CD4-positive, alpha-beta T cell treated with Interferon gamma for 1 hour (primary cell): ENCODE data around the gene TTF2.

Source experiments
- DNase-seq: peaks from one replicate; pipeline ENCODE4 v3.0.0-alpha.2; 2020

Gene TTF2

DNA sequence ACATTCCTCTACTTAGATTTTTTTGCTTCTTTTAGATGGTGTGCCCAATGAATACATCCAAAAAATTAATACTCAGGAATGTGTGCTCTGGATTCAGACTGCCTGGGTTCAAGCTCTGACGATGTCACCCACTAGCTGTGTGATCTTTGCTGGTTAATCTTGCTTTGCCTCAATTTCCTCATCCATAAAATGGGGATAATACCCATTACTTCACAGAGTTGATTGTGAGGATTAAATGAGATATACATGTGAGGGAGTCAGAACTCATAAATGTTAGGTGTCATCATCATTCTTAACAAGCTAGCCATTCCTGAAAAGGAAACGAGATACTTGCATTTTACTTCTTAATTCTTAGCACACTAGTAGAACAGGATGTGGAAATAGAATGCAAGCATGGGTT, 12.9 kb upstream of the TTF2 start:
- DNase-seq, result no peak

DNA sequence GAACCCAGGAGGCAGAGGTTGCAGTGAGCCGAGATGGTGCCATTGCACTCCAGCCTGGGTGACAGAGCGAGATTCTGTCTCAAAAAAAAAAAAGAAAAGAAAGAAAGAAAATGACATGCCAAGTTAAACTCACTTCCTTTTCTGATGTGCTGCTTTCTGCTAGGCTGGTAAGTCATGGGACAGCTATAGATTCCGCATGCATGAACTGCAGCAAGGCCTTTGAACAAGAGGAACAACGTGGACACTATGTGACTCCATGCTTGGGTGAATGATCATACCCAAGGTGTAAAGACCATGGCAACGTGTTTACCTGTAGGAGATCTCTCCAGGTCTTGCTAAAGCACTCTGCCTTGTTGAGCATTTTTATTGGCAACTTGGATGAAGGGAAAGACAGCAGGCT, 10.3 kb upstream of the TTF2 start:
- no peak for DNase-seq

DNA sequence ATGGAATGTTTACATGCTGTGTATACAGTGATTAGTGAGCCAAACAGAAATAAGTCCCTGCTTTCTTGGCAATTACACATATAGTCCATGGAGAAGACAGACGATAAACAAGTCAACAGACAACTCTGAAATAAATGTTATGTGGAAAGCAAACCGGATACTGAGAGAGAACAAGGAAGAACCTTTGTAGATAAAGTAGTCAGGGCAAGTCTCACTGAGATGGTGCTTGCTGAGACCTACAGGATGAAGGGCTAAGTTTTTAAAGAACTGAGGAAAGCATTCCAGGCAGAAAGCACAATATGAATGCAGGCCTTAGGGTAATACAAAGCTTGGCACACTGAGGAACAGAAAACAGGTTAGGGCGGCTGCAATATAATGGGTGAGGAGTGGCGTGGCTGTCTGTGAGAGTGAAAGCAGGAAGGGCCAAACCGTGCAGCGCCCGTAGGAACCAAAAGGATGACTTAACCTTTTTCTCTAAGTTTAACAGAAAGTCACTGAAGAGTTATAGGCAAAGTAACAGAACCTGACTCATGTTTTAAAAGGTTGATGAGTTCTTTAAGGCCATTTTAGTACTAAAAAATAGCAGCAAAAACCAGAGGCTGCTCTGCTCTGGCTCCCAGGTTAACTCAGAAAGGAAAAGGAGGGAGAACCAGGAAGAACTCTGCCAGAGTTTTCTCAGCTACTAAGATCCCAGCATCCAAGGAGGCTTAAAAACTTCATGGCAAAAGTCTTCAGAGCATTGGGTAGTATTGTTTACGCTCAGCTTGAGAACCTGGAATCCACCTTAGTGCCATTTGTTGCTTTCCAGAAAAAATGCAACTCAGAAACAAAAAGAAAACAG, 8.7 kb upstream of the TTF2 start:
- no peak for DNase-seq

DNA sequence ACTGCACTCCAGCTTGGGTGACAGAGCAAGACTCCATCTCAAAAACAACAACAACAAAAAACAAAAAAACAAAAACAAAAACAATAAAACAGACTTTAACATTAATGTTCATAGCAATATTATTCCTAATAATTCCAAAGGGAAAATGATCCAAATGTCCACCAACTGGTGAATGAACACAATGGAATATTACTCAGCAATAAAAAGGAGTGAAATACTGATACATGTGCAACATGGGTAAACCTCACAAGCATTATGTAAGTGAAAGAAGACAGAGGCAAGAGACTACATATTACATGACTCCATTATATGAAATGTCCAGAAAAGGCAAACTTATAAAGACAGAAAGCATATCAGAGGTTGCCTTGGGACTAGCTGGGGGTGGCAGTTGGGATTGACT, 6.1 kb upstream of the TTF2 start:
- no peak for DNase-seq

DNA sequence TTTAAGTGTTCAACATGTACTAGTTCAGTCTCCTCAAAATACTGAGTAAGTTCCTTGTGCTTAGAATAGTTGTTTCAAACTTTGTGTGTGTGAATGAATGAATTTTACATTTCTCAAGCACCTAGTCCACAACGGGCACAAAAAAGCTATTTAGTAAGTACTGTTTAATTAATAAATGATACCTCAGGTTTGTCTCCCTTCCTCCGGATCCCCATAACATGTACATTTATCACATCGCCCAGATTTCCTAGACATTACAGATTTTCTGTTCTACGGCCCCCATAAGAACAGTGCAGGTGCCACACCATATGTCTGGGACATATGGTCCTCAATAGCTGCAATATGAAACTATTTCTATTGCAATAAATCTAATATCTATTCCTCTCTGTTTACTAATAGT, 1.3 kb upstream of the TTF2 start:
- DNase-seq, result no peak

DNA sequence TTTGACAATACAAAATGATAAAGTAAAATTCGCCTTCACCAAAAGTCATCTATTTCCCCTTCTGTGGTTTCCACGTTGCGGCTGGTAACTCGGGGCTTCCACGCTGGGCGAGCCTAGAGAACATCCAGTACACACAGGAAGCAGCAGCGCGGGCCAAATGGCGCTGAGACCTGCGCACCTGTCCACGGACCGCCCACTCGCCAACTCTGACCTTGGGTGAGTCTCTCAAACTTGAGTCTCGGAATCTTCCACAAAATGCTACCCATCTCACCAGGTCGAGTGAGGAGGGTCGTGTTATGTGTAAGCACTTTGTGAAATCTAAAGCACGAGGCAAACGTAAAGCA, 820 bp upstream of the TTF2 start:
- DNase-seq, result peak; percentile 60

DNA sequence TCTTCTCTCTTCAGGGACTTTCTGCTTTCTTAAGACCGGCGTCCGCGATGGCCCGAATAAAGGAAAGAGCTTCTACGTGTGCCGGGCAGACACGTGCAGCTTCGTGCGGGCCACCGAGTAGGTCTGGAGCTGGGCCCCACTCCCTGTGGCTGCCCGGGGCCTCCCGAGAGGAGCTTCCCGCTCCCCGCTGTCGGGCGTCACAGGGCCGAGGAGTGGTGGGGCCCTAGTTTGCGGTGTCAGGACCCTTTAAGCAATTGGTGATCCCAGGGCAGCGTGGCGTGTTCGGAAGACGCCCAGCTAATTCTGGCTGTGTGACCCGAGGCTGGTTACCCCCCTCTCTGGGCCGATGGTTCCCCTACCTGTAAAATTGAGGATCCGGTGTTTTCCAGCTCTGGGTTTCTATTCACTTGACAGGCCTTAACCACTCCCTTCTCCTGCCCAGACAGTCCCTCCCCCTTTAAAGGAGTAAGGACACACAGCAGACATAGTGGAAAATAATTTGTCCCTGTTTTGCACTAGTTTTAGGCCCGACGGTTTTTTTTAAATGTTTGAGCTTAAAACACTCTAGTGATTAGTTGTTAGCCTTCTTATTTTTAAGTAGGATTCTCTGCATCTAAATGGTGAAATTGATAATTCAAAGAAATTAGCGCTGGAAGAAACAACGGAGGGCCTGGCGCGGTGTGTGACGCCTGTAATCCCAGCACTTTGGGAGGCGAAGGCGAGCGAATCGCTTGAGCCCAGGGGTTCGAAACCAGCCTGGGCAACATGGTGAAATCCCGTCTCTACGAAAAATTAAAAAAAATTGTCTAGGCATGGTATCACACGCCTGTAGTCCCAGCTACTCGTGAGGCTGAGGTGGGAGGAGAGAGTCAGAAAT, 553 bp downstream of the TTF2 start:
- peak; percentile 13 for DNase-seq

DNA sequence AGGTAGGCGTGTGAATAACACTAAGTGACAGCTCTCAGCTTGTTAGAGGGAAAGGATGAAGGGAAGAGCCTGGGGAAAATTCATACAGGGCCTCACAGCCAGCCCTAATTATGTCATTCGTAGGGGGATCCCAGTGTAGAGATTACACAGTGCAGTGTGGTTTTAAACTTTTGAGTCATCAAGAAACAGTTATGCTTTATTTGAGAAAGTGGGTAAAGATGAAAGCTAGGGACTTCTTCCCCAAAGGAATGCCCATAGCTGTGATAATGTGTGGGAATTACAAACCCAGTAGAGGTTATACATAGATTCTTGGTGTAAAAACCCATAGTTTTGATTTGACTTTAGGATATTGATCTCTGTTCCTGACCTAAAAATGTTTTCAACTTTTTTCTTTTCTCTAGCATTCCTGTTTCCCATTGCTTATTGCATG, 1.9 kb downstream of the TTF2 start:
- no peak for DNase-seq

DNA sequence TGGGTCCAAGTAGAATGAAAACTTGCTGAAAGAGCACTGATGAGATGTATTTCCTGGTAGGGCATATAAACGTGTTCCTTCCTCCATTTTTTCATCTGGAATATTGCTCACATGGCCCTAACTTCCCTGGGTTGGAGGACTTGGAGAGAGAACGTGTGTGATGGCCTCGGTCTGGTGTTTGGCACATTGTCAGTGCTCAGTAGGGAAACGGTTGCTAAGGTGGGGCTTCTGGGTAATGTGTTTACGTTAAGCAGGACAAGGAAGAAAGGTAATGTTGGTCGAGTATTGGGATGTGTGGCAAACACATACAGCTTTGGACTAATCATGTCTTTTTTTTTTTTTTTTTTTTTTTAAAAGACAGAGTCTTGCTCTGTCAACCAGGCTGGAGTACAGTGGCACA, 6.2 kb downstream of the TTF2 start:
- no peak for DNase-seq

DNA sequence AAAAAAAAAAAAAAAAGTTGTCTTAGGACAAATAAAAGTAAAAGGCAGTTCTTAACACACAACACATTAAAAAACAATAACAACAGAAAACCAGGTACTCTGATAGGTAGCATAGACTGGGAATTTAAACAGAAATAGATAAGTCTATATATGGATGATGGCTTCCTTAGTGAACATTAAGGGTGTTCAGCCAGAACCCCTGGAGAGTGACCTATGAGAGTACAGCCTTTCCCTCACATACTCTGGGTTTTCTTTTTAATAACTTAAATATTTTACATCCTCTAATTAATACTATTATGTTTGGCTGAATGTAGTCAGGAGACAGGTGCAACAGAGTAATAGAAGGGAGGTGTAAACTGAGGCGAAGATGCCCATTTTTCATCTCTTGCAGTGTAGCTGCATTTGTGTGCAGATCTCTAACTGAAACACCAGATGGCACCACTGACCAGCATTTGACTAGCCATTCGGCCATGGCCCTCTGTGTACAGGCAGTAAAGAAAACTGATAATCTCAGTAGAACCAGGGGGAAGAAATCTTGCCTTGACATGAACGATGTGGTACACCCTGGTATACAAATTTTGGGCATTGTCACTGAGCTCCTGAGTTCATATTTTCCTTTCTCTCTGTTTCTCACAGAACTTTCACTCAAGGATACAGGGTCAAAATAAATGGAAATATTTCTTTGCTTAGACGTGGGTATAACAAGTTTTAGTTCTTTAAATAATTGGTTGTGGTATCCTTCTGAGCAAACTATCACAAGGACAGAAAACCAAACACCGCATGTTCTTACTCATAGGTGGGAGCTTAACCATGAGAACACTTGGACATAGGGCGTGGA, 7.6 kb downstream of the TTF2 start:
- DNase-seq, result peak; percentile 29

DNA sequence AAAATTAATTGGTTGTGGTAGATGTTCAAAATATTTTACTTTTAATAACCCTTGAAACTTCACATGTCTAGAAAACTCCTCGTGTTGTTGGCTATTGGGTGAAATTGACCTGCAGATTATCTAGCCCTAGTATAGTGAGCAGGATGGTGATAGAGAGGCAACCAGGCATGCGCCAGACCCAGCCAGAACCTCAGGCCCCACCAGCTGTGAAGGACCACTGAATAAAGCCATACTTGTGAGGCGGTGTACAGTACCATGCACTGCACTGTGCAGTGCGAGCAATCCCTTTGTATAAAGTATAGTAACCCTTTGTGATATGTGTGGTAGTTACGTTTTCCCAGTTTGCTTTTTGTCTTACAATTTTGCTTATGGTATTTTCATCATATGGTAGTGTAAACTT, 8.5 kb downstream of the TTF2 start:
- DNase-seq, result no peak

DNA sequence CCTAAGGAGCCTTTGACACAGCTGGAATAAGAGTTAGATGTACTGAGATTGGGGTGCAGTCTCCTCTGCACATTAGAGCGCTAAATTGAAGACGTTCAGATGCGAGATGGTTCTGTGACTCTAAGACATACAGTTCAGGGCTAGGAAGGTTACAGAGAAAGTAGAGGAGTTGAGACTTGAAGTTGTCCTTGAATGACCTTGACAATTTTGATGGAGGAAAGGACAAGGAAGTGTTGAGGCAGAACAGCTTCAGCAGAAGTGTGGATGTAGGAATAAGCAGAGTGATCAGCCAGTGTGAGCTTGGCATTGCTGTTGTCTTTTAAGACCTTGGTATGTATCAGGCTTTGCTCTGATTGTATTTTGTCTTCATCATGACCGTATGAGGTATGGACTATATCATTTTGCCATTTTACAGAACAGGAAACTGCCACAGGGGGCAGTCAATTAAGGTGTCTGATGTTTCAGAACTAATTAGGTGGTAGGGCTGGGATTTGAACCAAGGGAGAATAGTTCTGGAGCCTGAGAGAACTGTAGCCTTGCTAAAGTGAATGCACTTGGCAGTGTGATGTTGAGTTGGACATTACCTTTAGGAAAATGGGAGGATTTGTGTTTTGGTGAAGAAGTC, 9.2 kb downstream of the TTF2 start:
- DNase-seq, result no peak

DNA sequence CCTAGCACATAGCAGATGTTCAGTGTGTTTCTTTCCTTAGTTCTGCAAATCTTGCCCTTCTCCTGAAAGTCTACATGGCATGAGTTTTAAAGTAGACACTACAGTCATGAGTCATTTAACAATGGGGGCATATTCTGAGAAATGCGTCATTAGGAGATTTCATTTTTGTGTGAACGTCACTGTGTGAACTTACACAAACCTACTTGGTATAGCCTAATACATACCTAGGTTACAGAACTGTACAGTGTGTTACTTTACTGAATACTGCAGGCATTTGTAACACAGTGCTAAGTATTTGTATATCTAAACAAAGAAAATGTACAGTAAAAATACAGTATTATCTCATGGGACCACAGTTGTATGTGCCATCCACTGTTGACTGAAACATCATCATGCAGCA, 10.0 kb downstream of the TTF2 start:
- DNase-seq, result no peak

DNA sequence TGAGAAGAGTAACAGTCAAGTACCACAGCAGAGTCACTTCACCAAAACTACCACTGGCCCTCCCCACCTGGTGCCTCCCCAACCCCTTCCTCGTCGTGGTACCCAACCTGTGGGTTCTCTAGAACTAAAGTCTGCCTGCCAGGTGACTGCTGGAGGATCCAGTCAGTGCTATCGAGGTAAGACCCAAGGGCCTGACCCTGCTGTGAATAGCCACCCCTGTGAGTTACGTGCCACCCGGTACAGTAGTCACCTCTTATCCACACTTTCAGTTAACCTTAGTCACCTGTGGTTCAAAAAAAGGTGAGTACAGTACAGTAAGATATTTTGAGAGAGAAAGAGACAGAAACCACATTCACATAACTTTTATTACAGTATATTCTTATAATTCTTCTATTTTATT, 16.5 kb downstream of the TTF2 start:
- DNase-seq, result no peak

DNA sequence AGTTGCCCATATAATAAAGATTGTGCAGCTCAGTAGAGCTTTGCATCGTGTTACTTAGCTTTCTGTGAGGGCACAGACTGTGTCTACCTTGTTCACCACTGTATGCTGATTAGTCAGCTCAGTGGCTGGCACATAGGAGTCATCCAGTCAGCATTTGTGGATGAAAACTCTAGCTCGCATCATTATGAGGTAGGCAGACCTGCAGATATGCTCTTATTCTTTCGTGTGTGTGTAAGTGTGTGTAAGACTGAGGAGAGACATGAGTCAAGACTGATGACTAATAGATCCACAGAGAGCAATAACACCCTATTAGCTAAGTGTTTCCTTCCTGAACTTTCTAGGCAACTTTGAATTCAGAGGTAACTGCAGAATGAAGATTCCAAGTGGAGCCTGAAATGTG, 17.1 kb downstream of the TTF2 start:
- DNase-seq, result no peak

DNA sequence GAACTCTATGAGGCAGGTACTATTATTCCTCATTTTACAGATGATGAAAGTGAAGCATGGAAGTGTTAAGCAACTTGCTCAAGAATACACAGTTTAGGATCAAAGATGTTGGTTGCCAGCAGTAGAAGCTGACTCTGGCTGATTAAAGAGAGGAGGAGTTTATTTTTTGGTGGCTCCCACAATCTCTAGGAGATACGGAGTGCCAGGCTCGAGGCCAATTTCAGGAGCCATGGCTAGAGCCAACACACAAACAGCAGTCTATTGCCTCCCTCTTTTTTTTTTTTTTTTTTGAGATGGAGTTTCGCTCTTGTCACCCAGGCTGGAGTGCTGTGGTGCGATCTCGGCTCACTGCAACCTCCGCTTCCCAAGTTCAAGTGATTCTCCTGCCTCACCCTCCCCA, 19.6 kb downstream of the TTF2 start:
- DNase-seq, result no peak

DNA sequence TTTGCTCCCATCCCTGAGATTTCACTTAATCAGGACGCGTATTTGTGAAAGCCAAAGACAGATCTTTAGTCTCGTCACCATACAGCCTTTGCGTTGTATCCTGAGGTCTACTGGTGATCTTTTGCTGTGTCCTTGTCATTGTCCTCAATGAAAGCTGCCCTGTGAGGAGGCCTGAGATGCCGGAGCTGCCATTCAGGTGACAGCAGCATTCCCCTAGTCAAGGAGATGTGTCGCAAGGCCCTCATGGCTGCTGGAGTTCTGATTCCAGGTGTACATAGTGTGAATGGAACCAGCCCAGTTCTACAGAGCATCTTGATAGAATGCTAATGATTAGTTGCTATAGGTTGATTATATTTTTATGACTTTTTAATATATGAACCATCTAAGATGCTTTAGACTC, 24.1 kb downstream of the TTF2 start:
- DNase-seq, result no peak

DNA sequence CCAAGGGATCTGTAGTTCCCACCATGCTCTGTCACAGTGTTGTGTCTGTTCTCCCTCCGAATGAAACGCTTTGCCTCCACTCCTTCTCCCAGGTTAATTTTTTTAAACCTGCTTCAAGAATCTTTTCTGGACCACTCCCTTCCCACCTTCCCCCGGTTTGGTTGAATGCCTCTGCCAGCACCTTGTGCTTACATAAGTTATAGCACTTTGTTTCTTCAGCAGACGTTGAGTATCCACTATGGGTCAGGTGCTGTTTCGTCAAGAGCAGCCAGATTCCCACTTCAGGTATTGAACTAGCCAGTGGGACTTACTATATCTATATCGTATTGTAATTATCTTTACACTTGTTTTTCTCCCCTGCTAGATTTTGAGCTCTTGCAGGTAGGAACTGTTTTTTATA, 27.6 kb downstream of the TTF2 start:
- DNase-seq, result no peak

DNA sequence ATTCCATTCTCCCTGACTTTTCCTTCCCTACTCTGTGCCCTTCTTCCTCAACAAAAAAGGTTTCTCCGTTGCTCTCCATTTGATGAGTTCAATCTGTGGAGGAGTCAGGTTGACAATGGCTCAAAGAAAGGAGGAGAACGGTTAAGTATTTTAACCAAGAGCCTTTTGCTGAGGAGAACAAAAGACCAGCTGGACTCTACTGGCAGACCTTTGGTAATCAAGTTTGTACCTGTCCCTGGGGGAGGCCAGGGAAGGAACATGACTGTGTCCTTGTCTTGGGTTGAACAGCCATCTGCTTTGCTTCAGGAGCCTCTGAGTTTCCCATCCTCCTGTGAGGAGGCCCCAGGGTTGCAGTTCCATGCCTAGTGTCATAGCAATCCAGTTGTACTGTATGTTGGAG, 29.9 kb downstream of the TTF2 start:
- no peak for DNase-seq

DNA sequence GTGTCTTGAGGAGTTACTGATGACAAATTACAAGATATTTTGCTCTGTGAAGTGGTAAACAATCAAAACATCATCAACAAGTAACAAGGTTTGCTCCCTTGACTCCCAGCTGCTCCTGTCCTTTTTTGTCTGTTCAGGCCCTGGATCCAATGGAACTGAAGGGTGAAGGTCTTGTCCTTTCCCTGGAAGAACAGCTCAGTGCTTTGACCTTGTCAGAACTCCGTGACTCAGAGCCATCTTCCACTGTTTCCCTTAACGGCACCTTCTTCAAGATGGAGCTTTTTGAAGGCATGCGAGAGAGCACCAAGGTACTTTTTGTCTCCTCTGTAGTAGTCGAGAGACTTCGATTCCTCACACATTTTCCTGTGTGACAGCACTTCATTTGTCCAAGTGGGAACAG, 32.5 kb downstream of the TTF2 start:
- no peak for DNase-seq

DNA sequence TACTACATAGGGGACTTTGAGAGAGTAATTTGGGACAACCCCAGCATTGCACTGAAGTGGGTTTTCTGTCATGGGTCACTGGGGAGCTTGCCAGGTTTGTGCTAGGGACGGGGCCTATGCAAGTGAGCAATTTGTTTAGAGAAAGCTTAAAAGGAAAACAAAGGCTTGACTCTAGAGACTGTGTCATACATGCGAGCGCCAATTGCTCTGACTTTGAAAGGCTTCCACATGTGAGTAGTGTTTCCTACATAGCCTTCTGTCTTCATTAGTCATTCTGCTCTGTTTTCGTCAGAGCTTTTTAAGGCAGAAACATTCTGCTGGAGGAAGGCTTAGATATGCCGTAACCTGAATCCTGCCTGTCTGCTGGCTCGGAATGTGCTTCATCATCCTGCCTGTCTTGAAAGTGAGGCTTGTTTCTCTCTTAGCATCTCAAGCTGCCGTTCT, 33.0 kb downstream of the TTF2 start:
- DNase-seq, result no peak

DNA sequence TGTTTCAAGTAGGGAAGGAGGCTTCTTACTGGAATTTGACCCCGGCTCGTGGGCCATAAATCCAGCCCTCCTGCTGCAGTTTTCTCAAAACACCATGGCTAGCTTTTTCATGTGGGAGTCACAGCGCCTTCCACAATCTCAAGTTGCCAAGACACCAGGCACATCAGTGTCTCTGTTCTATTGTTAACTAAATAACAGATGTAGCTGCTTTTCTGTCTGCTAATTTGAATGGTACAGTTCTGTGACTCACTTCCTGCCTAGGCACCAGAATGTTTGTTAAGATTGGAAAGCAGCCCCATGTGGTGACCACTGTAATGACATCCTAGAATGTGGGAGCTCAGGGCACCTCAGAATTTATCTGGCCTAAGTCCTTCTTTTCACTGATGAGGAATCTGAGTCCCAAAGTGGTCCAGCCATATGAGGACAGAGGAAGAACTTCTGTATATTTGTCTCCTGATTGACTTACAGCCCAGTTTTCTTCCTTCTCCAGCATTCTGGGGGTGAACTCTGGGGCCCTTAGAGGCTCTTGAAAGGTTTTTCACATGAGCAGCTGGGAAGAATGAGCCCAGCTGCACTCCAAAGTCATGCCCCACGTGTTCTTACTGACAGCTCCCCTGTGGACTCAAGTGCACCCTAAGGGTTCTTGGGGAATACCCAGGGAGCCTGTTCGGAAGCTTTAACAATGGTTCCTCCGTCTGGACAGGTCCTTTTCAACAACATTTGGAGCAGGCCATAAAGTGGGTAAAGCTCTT, 33.9 kb downstream of the TTF2 start:
- no peak for DNase-seq
